ENCODE measurements around the gene SLAMF1. TPM values are rescaled to one million over a fixed set of nuclear protein-coding genes. Genes with fewer than 3 reads are reported as not detected.
"Not testable (repeated sequence)": the region's sequence is repeated elsewhere in the genome, so short reads cannot be mapped to it uniquely, and the experiment has no call there.

SLAMF1 gene
- total and polyA plus RNA-seq, 2 of the 13 experiments (the other 11 are each of a cell fraction or from before 2014, with no cell fraction given) = not detected

DNA sequence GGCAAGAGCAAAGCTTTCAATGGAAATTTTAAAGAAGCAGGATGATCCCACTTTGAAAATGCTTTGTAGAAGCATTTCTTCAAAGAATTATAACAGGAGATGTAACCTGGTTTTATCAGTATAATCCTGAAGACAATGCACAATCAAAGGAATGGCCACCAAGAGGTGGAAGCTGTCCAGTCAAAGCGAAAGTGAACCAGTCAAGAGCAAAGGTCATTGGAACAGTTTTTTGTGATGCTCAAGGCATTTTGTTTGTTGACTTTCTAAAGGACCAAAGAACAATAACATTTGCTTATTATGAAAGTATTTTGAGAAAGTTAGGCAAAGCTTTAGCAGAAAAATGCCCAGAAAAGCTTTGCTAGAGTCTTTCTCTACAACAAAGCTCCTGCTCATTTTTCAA lies 62.1 kb downstream of the SLAMF1 start:
- Histone ChIP-seq H3K9ac (ENCODE audit: insufficient read depth, low read depth, low read length) (no peak overlapping the region), H3K4me2 (ENCODE audit: low read depth, low read length) (no peak overlapping the region), H3K36me3 (replicated peaks in 1 of 2; ENCODE audit: control insufficient read depth in 1 of 2, insufficient read depth in 2 of 2, low read length in 2 of 2) (no peaks in the 10 kb centered on the region), H3K4me3 (replicated peaks in 1 of 3; ENCODE audit: insufficient read depth in 1 of 3, low read depth in 2 of 3, low read length in 3 of 3) (no peak overlapping the region), H3K4me1 (ENCODE audit: insufficient read depth, low read length) (peaks cover 13% of the 10 kb centered on the region; the same call in 1 of the 2 replicates), H4K20me1 (ENCODE audit: insufficient read depth, low read length) (no peaks in the 10 kb centered on the region), H3K27ac (ENCODE audit: extremely low read length, insufficient read depth, low read length) (no peak overlapping the region), H2AFZ (ENCODE audit: low read length) (no peak overlapping the region), H3K27me3 (ENCODE audit: control insufficient read depth in 1 of 2, insufficient read depth in 2 of 2, low read length in 2 of 2) (no peaks in the 10 kb centered on the region), H3K79me2 (ENCODE audit: insufficient read depth, low read length) (no peaks in the 10 kb centered on the region), H3K9me3 (ENCODE audit: low read length) (no peaks in the 10 kb centered on the region)
- BruUV-seq (replicated peaks) = no TSS peak
- POLR2A ChIA-PET = no interaction called here
- TF ChIP-seq CTCF (CRISPR knock-in tag; IDR thresholded peaks at IDR 0.05) (no peak), SOX5 (CRISPR knock-in tag; IDR thresholded peaks at IDR 0.05; ENCODE audit: borderline replicate concordance) (0 out of 2 replicates have a peak, but pooled peaks have one; percentile 18), HNF4A (CRISPR knock-in tag; IDR thresholded peaks at IDR 0.05) (peak; percentile 38; the same call in 1 of the 2 replicates), SOX13 (IDR thresholded peaks at IDR 0.05) (no peak), SOX13 (CRISPR knock-in tag; conservative IDR thresholded peaks at IDR 0.05 in 1 of 2, IDR thresholded peaks at IDR 0.05 in 1 of 2) (peak in 1 of 2 experiments; percentile 32; a peak in 1 of 4 replicates), ZC3H13 (CRISPR knock-in tag; IDR thresholded peaks at IDR 0.05) (no peak)
- intact Hi-C loops (cut with micrococcal nuclease; ENCODE audit: unreplicated experiment) (no loop called here), in situ Hi-C loops (cut with HindIII; ENCODE audit: extremely low pct_ligation_motif_present, low pct_unique_long_range_greater_than_20kb) (no loop called here)
- no peak for FAIRE-seq
- no peak for ATAC-seq
- CTCF ChIA-PET (ENCODE audit: low intra/inter-chr PET ratio, low total read pairs) = no interaction called here
- no peak for DNase-seq (ENCODE audit: low spot score)
- 0% methylated on average over 1 of the region's 1 CpG for WGBS (ENCODE audit: low lambda C conversion rate)

GRCh38 chr1:160582976-160583375 lies 63.9 kb downstream of the SLAMF1 start:
- WGBS (ENCODE audit: low lambda C conversion rate) = 35% methylated on average over 2 of the region's 2 CpGs
- H2AFZ ChIP-seq (ENCODE audit: low read length); ATAC-seq; in situ Hi-C loops (cut with HindIII; ENCODE audit: extremely low pct_ligation_motif_present, low pct_unique_long_range_greater_than_20kb); H3K36me3 ChIP-seq (replicated peaks in 1 of 2; ENCODE audit: control insufficient read depth in 1 of 2, insufficient read depth in 2 of 2, low read length in 2 of 2); H3K27ac ChIP-seq (ENCODE audit: extremely low read length, insufficient read depth, low read length); H4K20me1 ChIP-seq (ENCODE audit: insufficient read depth, low read length); BruUV-seq (replicated peaks); H3K79me2 ChIP-seq (ENCODE audit: insufficient read depth, low read length); intact Hi-C loops (cut with micrococcal nuclease; ENCODE audit: unreplicated experiment); H3K9ac ChIP-seq (ENCODE audit: insufficient read depth, low read depth, low read length); DNase-seq (ENCODE audit: low spot score); FAIRE-seq; H3K9me3 ChIP-seq (ENCODE audit: low read length); H3K4me3 ChIP-seq (replicated peaks in 1 of 3; ENCODE audit: insufficient read depth in 1 of 3, low read depth in 2 of 3, low read length in 3 of 3); POLR2A ChIA-PET; H3K27me3 ChIP-seq (ENCODE audit: control insufficient read depth in 1 of 2, insufficient read depth in 2 of 2, low read length in 2 of 2); H3K4me2 ChIP-seq (ENCODE audit: low read depth, low read length); CTCF ChIA-PET (ENCODE audit: low intra/inter-chr PET ratio, low total read pairs): not testable (repeated sequence)
- H3K4me1 ChIP-seq (ENCODE audit: insufficient read depth, low read length) = peaks cover 13% of the 10 kb centered on the region; the same call in 1 of the 2 replicates
